CD8-positive, alpha-beta memory T cell (primary cell): ENCODE measurements around the gene ATXN10. TPM values are rescaled to one million over a fixed set of nuclear protein-coding genes. Genes with fewer than 3 reads are reported as not detected.
"Not testable (repeated sequence)": the region's sequence is repeated elsewhere in the genome, so short reads cannot be mapped to it uniquely, and the experiment has no call there.

Source experiments
- CTCF ChIA-PET: fragments of 350-600 bp; sonication (Branson Sonifier 250); formaldehyde crosslinking; loops from one replicate; lab custom pipeline; 2021; ENCODE audit warnings: antibody characterized with exemption; lab: Charles Lee
- POLR2A ChIA-PET: fragments of 350-600 bp; sonication (Branson Sonifier 250); formaldehyde crosslinking; loops from one replicate; lab custom pipeline; 2021; ENCODE audit warnings: antibody characterized with exemption; lab: Charles Lee
- DNase-seq, 5 donors: peaks; one replicate each; pipeline versions ENCODE4 v3.0.0 to v3.0.0-alpha.2; 2020 to 2022; ENCODE audit warnings: mixed read lengths in 1 of 5
- H3K27ac ChIP-seq: one replicate; pipeline ENCODE4 v1.7.0; 2013; ENCODE audit warnings: low read depth, mild to moderate bottlenecking, low read length, moderate library complexity
- H3K27me3 ChIP-seq: 2 replicates; pipeline ENCODE4 v1.7.0; 2013; ENCODE audit warnings: low read length, mild to moderate bottlenecking; ENCODE audit not compliant: insufficient read depth, poor library complexity, severe bottlenecking
- H3K36me3 ChIP-seq: 2 replicates; pipeline ENCODE4 v1.7.0; 2013; ENCODE audit warnings: mild to moderate bottlenecking, low read length, moderate library complexity; ENCODE audit not compliant: insufficient read depth
- H3K4me1 ChIP-seq: 2 replicates; pipeline ENCODE4 v1.7.0; 2013; ENCODE audit warnings: mild to moderate bottlenecking, low read length, moderate library complexity; ENCODE audit not compliant: insufficient read depth
- H3K4me3 ChIP-seq: 2 replicates; pipeline ENCODE4 v1.7.0; 2013; ENCODE audit warnings: mild to moderate bottlenecking, low read length
- H3K9me3 ChIP-seq: 2 replicates; pipeline ENCODE4 v1.7.0; 2013; ENCODE audit warnings: mild to moderate bottlenecking, low read length
- H3K27ac Mint-ChIP-seq, 8 donors: one replicate each; pipeline ENCODE4 v1.8.0; 2020 to 2021; ENCODE audit warnings: mixed read lengths in 8 of 8, mild to moderate bottlenecking in 6 of 8, inconsistent platforms in 3 of 8, moderate library complexity in 3 of 8
- H3K27me3 Mint-ChIP-seq, 2 donors: one replicate each; pipeline ENCODE4 v1.8.0; 2020 to 2021; ENCODE audit warnings: mixed read lengths in 2 of 2, mild to moderate bottlenecking in 1 of 2, moderate library complexity in 1 of 2
- H3K36me3 Mint-ChIP-seq, 3 donors: one replicate each; pipeline ENCODE4 v1.8.0; 2020 to 2021; ENCODE audit warnings: mixed read lengths in 3 of 3, inconsistent platforms in 1 of 3, mild to moderate bottlenecking in 1 of 3
- H3K4me1 Mint-ChIP-seq, 3 donors: one replicate each; pipeline ENCODE4 v1.8.0; 2020 to 2021; ENCODE audit warnings: mixed read lengths in 3 of 3, inconsistent platforms in 1 of 3, mild to moderate bottlenecking in 1 of 3
- H3K4me3 Mint-ChIP-seq, 7 donors: one replicate each; pipeline ENCODE4 v1.8.0; 2020 to 2021; ENCODE audit warnings: mixed read lengths in 7 of 7, mild to moderate bottlenecking in 6 of 7, moderate library complexity in 4 of 7, inconsistent platforms in 2 of 7
- H3K9me3 Mint-ChIP-seq, 5 donors: one replicate each; pipeline ENCODE4 v1.8.0; 2020 to 2022; ENCODE audit warnings: mixed read lengths in 5 of 5, mild to moderate bottlenecking in 3 of 5, moderate library complexity in 2 of 5, inconsistent platforms in 1 of 5
- polyA plus RNA-seq: library from polyadenylated mRNA; unstranded; fragments of 300-500 nt; fragmentation: Illumina TruSeq; gene quantifications from one replicate; pipeline ENCODE4 v1.2.3, GENCODE V29; 2021
- total RNA-seq, 2 experiments: library from RNA; stranded (reverse); gene quantifications; one replicate each; pipeline ENCODE4 v1.2.3, GENCODE V29; 2021

The ATXN10 gene
- total and polyA plus RNA-seq, 3 experiments from 2014 or later: 95.7 to 123 (median 122) TPM

- H3K4me1 Mint-ChIP-seq: peaks cover 40 to 67% (median 63%) of the 10 kb centered on the region in 3 donors
- DNase-seq: no peak
- no peak overlapping the region for H3K4me3 ChIP-seq
- no peaks in the 10 kb centered on the region for H3K27me3 Mint-ChIP-seq
- H3K27me3 ChIP-seq: no peaks in the 10 kb centered on the region
- peaks cover 23% of the 10 kb centered on the region for H3K4me1 ChIP-seq
- H3K27ac ChIP-seq: no peak overlapping the region
- peak overlapping the region in 1 of 7 donors; percentile 19 for H3K4me3 Mint-ChIP-seq
- POLR2A ChIA-PET: no interaction called here
- H3K36me3 ChIP-seq: no peaks in the 10 kb centered on the region
- CTCF ChIA-PET: interaction anchor here (0.8 kb wide), 1 partner anchor 8 kb away, joined by 3 read pairs; no protein-coding TSS in a partner anchor
- no peaks in the 10 kb centered on the region for H3K9me3 Mint-ChIP-seq
- H3K27ac Mint-ChIP-seq: no peak overlapping the region
- H3K36me3 Mint-ChIP-seq: peaks cover 0 to 11% (median 1%) of the 10 kb centered on the region in 3 donors
- H3K9me3 ChIP-seq: no peaks in the 10 kb centered on the region
Measured at GRCh38 chr22:45677063-45677462, 5.4 kb downstream of the ATXN10 start.

DNA sequence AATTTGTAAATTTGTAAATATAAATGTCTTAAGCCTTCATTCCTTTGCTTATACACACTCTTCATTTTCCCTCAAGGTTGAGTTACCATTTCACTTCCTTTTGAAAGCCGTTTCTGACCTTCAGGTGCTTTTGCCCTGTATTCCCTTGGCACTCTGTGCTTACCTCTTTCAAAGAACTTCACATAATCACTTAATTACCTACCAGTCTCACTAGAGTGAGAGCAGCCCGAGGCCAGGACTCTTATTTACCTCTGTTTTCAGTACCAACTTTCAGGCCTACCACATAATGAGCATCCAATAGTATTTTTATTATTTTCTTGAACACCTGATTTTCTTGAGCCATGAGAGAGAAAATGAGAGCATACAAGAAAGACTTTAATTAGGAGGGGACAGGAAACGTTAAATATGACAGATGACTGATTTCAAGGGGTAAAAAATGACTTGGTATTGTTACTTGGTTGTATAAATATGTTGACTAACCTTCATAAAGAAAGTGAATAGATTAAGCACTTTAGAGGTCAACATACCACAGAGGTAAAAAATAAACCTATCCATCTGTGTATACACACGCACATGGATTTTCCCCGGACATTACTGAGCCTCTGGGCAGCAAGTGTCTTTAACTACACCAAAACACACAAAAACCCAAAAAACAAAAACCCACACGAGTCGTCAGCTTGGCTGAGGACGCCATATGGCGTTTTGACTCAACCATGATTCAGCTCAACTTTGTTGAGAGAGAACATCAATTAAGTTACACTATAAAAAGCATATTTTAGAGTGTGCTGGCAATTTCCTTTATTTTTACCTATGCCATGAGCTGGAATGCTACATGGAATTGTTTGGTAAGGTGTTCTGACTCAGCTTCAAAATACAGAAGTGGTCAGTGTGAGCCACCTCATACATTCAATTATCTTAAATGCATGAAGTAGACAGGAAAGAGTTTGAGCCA, 7.6 kb downstream of the ATXN10 start:
- no peaks in the 10 kb centered on the region for H3K36me3 ChIP-seq
- H3K9me3 ChIP-seq: no peaks in the 10 kb centered on the region
- H3K27me3 ChIP-seq: no peaks in the 10 kb centered on the region
- ChIA-PET CTCF (interaction anchor here (0.6 kb wide), 1 partner anchor 92 kb away, joined by 3 read pairs; no protein-coding TSS in a partner anchor), POLR2A (no interaction called here)
- DNase-seq: no peak
- Mint-ChIP-seq H3K4me3 (no peak overlapping the region), H3K4me1 (peaks cover 21 to 47% (median 43%) of the 10 kb centered on the region in 3 donors), H3K9me3 (no peaks in the 10 kb centered on the region), H3K27ac (no peak overlapping the region), H3K36me3 (peaks cover 0 to 8% (median 1%) of the 10 kb centered on the region in 3 donors), H3K27me3 (no peaks in the 10 kb centered on the region)
- no peak overlapping the region for H3K27ac ChIP-seq
- peaks cover 18% of the 10 kb centered on the region for H3K4me1 ChIP-seq
- H3K4me3 ChIP-seq: no peak overlapping the region

- no peak overlapping the region for H3K4me3 ChIP-seq
- no peaks in the 10 kb centered on the region for H3K9me3 ChIP-seq
- H3K36me3 ChIP-seq: no peaks in the 10 kb centered on the region
- Mint-ChIP-seq H3K36me3 (peaks cover 0 to 4% (median 1%) of the 10 kb centered on the region in 3 donors), H3K4me1 (peaks cover 15 to 34% (median 30%) of the 10 kb centered on the region in 3 donors), H3K4me3 (no peak overlapping the region), H3K9me3 (no peaks in the 10 kb centered on the region), H3K27ac (no peak overlapping the region), H3K27me3 (no peaks in the 10 kb centered on the region)
- H3K4me1 ChIP-seq: peaks cover 24% of the 10 kb centered on the region
- POLR2A ChIA-PET: no interaction called here
- H3K27ac ChIP-seq: no peak overlapping the region
- CTCF ChIA-PET: no interaction called here
- no peak for DNase-seq
- no peaks in the 10 kb centered on the region for H3K27me3 ChIP-seq
Measured at GRCh38 chr22:45680932-45681700, 9.5 kb downstream of the ATXN10 start.

DNA sequence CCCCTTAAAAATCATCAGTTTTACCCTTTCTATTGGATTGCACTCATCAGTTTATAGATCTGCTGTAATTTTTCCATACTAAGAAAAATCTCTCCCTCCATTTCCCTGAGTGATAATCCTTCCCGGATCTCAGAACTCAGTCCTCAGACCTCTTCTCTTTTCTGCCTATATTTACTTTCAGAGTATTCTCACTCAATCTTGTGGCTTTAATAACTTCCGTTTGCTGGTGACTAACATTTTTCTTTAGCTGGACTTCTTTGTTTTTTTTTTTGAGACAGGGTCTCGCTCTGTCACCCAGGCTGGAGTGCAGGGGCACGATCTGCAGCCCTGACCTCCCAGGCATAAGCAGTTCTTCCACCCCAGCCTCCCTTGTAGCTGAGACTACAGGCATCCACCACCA, 10.4 kb downstream of the ATXN10 start:
- H3K36me3 ChIP-seq: no peaks in the 10 kb centered on the region
- no peak for DNase-seq
- no peaks in the 10 kb centered on the region for H3K27me3 Mint-ChIP-seq
- H3K9me3 ChIP-seq: no peaks in the 10 kb centered on the region
- no peaks in the 10 kb centered on the region for H3K27me3 ChIP-seq
- no peaks in the 10 kb centered on the region for H3K9me3 Mint-ChIP-seq
- no peak overlapping the region for H3K27ac ChIP-seq
- H3K27ac Mint-ChIP-seq: no peak overlapping the region
- ChIA-PET POLR2A (no interaction called here), CTCF (no interaction called here)
- H3K4me3 ChIP-seq: no peak overlapping the region
- H3K4me1 ChIP-seq: peaks cover 24% of the 10 kb centered on the region
- H3K4me1 Mint-ChIP-seq: peaks cover 16 to 38% (median 37%) of the 10 kb centered on the region in 3 donors
- H3K4me3 Mint-ChIP-seq: no peak overlapping the region
- H3K36me3 Mint-ChIP-seq: peaks cover 0 to 1% (median under 1%) of the 10 kb centered on the region in 3 donors

GRCh38 chr22:45682773-45683172, 11.1 kb downstream of the ATXN10 start:
- H3K9me3 ChIP-seq, H3K36me3 ChIP-seq, DNase-seq, H3K27me3 Mint-ChIP-seq, H3K4me3 Mint-ChIP-seq, CTCF ChIA-PET, H3K27me3 ChIP-seq, H3K27ac ChIP-seq, H3K36me3 Mint-ChIP-seq, H3K4me3 ChIP-seq, H3K27ac Mint-ChIP-seq, H3K9me3 Mint-ChIP-seq: not testable (repeated sequence)
- POLR2A ChIA-PET: interaction anchor here (0.6 kb wide), 1 partner anchor 43 kb away, joined by 6 read pairs; no protein-coding TSS in a partner anchor
- peaks cover 24% of the 10 kb centered on the region for H3K4me1 ChIP-seq
- H3K4me1 Mint-ChIP-seq: peaks cover 15 to 38% (median 38%) of the 10 kb centered on the region in 3 donors

DNA sequence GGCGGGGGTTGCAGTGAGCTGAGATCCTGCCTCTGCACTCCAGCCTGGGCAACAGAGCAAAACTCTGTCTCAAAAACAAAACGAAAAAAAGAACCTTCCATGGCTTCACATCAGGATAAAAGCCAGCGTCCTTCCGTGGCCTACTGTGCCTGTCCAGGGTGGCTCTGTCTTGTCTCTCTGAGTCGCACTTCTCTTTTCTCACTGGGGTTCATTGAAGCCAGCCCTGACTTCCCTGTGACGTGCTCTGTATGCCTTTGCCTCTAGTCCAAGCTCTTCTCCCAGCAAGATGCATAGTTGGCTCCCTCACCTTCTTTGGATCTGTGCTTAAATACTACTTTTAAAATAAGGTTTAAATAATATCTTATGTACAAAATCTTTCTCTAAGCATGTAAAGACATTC, 11.6 kb downstream of the ATXN10 start:
- H3K27ac Mint-ChIP-seq: no peak overlapping the region
- no peak overlapping the region for H3K4me3 Mint-ChIP-seq
- Histone ChIP-seq H3K4me3 (no peak overlapping the region), H3K36me3 (no peaks in the 10 kb centered on the region), H3K4me1 (peaks cover 24% of the 10 kb centered on the region), H3K27me3 (no peaks in the 10 kb centered on the region), H3K9me3 (no peaks in the 10 kb centered on the region), H3K27ac (no peak overlapping the region)
- ChIA-PET POLR2A (interaction anchor here (0.6 kb wide), 1 partner anchor 42 kb away, joined by 6 read pairs; no protein-coding TSS in a partner anchor), CTCF (no interaction called here)
- H3K27me3 Mint-ChIP-seq: no peaks in the 10 kb centered on the region
- H3K36me3 Mint-ChIP-seq: peaks cover 0 to 1% (median 0%) of the 10 kb centered on the region in 3 donors
- H3K9me3 Mint-ChIP-seq: no peaks in the 10 kb centered on the region
- peaks cover 17 to 39% (median 39%) of the 10 kb centered on the region in 3 donors for H3K4me1 Mint-ChIP-seq
- DNase-seq: no peak

- H3K4me3 Mint-ChIP-seq: no peak overlapping the region
- H3K27ac Mint-ChIP-seq: no peak overlapping the region
- CTCF ChIA-PET: no interaction called here
- H3K27me3 ChIP-seq: no peaks in the 10 kb centered on the region
- no peaks in the 10 kb centered on the region for H3K36me3 ChIP-seq
- POLR2A ChIA-PET: no interaction called here
- H3K27me3 Mint-ChIP-seq: no peaks in the 10 kb centered on the region
- peaks cover 0 to 1% (median 0%) of the 10 kb centered on the region in 3 donors for H3K36me3 Mint-ChIP-seq
- peaks cover 24% of the 10 kb centered on the region for H3K4me1 ChIP-seq
- peaks cover 18 to 39% (median 39%) of the 10 kb centered on the region in 3 donors for H3K4me1 Mint-ChIP-seq
- H3K4me3 ChIP-seq: no peak overlapping the region
- no peak overlapping the region for H3K27ac ChIP-seq
- DNase-seq: no peak
- H3K9me3 Mint-ChIP-seq: no peaks in the 10 kb centered on the region
- no peaks in the 10 kb centered on the region for H3K9me3 ChIP-seq
Measured at GRCh38 chr22:45683680-45684079, 12.0 kb downstream of the ATXN10 start.
